ENCODE results near the gene OR13J1.

DNA sequence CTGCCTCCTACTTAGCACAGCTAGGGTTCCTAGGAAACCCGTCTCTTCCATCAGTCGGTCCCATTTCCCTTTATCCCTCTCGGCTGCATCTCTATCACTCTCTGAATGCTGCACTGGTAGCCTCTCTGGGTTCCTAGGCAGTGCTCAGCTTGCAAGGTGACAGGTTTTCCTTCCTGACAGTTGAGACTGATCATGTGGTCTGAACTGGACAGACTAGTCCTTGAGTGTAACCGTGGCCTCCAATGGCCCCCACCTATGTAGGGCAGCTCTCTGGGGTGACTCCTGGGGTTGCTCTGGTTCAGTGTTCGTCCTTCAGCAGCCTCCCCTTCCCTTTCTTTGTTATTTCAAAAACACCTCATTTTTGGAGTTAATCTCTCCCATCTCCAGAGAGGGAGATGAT is 37.4 kb downstream of the OR13J1 start:
- TF ChIP-seq CTCF (IDR thresholded peaks at IDR 0.05) (no peak), POLR2AphosphoS5 (IDR thresholded peaks at IDR 0.05; ENCODE audit: insufficient read depth in 1 of 2, low read depth in 1 of 2) (no peak)

Data from vagina (tissue), 2 donors.